ENCODE data around the gene PILRA. TPM values are rescaled to one million over a fixed set of nuclear protein-coding genes. Genes with fewer than 3 reads are reported as not detected.

Gene PILRA
- polyA plus RNA-seq, 1 donor, result 12.6 TPM

Other genes with a start within 250 kb of the PILRA start
- gene MBLAC1, start 246.5 kb upstream of the PILRA start, polyA plus RNA-seq (ENCODE audit: insufficient read length), result 1.3 TPM
- 91.2 TPM for gene LAMTOR4, start 224.6 kb upstream of the PILRA start, polyA plus RNA-seq (ENCODE audit: insufficient read length)
- gene TRAPPC14, start 214.8 kb upstream of the PILRA start, polyA plus RNA-seq (ENCODE audit: insufficient read length), result 22.3 TPM
- 6.2 TPM for gene GAL3ST4, start 204.9 kb upstream of the PILRA start, polyA plus RNA-seq (ENCODE audit: insufficient read length)
- gene GPC2, start 196.1 kb upstream of the PILRA start, polyA plus RNA-seq (ENCODE audit: insufficient read length), result 11.5 TPM
- gene STAG3, start 195.6 kb upstream of the PILRA start, polyA plus RNA-seq (ENCODE audit: insufficient read length), result 30.7 TPM
- 9.7 TPM for gene PVRIG, start 153.5 kb upstream of the PILRA start, polyA plus RNA-seq (ENCODE audit: insufficient read length)
- gene SPDYE3, start 65.8 kb upstream of the PILRA start, polyA plus RNA-seq (ENCODE audit: insufficient read length), result 9.6 TPM
- gene PILRB, start 15.4 kb upstream of the PILRA start, polyA plus RNA-seq (ENCODE audit: insufficient read length), result 74.1 TPM
- 7.5 TPM for gene ZCWPW1, start 55.2 kb downstream of the PILRA start, polyA plus RNA-seq (ENCODE audit: insufficient read length)
- 49.2 TPM for gene MEPCE, start 56.3 kb downstream of the PILRA start, polyA plus RNA-seq (ENCODE audit: insufficient read length)
- 12.2 TPM for gene PPP1R35, start 63.0 kb downstream of the PILRA start, polyA plus RNA-seq (ENCODE audit: insufficient read length)
- 1.2 TPM for gene SPACDR, start 90.8 kb downstream of the PILRA start, polyA plus RNA-seq (ENCODE audit: insufficient read length)
- gene TSC22D4, start 105.7 kb downstream of the PILRA start, polyA plus RNA-seq (ENCODE audit: insufficient read length), result 37.4 TPM
- gene NYAP1, start 110.4 kb downstream of the PILRA start, polyA plus RNA-seq (ENCODE audit: insufficient read length), result 1.6 TPM
- gene AGFG2, start 165.7 kb downstream of the PILRA start, polyA plus RNA-seq (ENCODE audit: insufficient read length), result 10.0 TPM
- 4.2 TPM for gene SAP25, start 200.4 kb downstream of the PILRA start, polyA plus RNA-seq (ENCODE audit: insufficient read length)
- 37.7 TPM for gene LRCH4, start 212.6 kb downstream of the PILRA start, polyA plus RNA-seq (ENCODE audit: insufficient read length)
- gene FBXO24, start 212.8 kb downstream of the PILRA start, polyA plus RNA-seq (ENCODE audit: insufficient read length), result 2.6 TPM
- 94.3 TPM for gene PCOLCE, start 228.9 kb downstream of the PILRA start, polyA plus RNA-seq (ENCODE audit: insufficient read length)
- 23.5 TPM for gene MOSPD3, start 239.1 kb downstream of the PILRA start, polyA plus RNA-seq (ENCODE audit: insufficient read length)

Measured in left kidney (tissue), 1 donor.